Keratinocyte (primary cell): ENCODE results near the gene AFG1L. TPM values are rescaled to one million over a fixed set of nuclear protein-coding genes. Genes with fewer than 3 reads are reported as not detected.
"Not testable (repeated sequence)": the region's sequence is repeated elsewhere in the genome, so short reads cannot be mapped to it uniquely, and the experiment has no call there.

Source experiments
- DNase-seq: peaks from one replicate; pipeline ENCODE4 v3.0.0-alpha.2; 2011; ENCODE audit warnings: low read depth, missing footprints, low spot score
- FAIRE-seq: peaks from 2 replicates; lab custom pipeline; 2011; peaks lifted over from hg19 to GRCh38; lab: Jason Lieb, UNC
- H2AFZ ChIP-seq: 2 replicates; pipeline ENCODE4 v1.6.0; 2012; ENCODE audit warnings: low read length, control low read depth, inconsistent platforms; ENCODE audit not compliant: control insufficient read depth
- H3K27ac ChIP-seq: 2 replicates; pipeline ENCODE4 v1.5.1; 2011; ENCODE audit warnings: low read length; ENCODE audit not compliant: control insufficient read depth, insufficient read depth
- H3K27me3 ChIP-seq: 3 replicates; pipeline ENCODE4 v1.6.0; 2011; ENCODE audit warnings: low read length; ENCODE audit not compliant: control insufficient read depth, insufficient read depth; ENCODE audit errors: extremely low read depth
- H3K36me3 ChIP-seq, 2 experiments: 2 replicates in 1 of 2; 3 replicates in 1 of 2; pipeline ENCODE4 v1.5.1; 2011; ENCODE audit warnings: low read length in 2 of 2, mild to moderate bottlenecking in 1 of 2; ENCODE audit not compliant: control insufficient read depth in 2 of 2, insufficient read depth in 2 of 2; ENCODE audit errors: extremely low read depth in 1 of 2
- H3K4me1 ChIP-seq: 3 replicates; pipeline ENCODE4 v1.5.1; 2011; ENCODE audit warnings: low read length; ENCODE audit not compliant: control insufficient read depth, insufficient read depth; ENCODE audit errors: extremely low read depth
- H3K4me2 ChIP-seq: 3 replicates; pipeline ENCODE4 v1.6.0; 2011; ENCODE audit warnings: low read depth, low read length; ENCODE audit not compliant: control insufficient read depth, insufficient read depth; ENCODE audit errors: extremely low read depth
- H3K4me3 ChIP-seq, 3 experiments: fragments of 200-600 bp in 1 of 3; sonication (generic) in 1 of 3; 2 replicates in 2 of 3; 3 replicates in 1 of 3; pipeline ENCODE4 v1.5.1; 2011 to 2016; ENCODE audit warnings: low read length in 3 of 3, mild to moderate bottlenecking in 3 of 3, control low read depth in 2 of 3, inconsistent platforms in 1 of 3, low read depth in 1 of 3, mixed read lengths in 1 of 3, mixed run types in 1 of 3, moderate library complexity in 1 of 3; ENCODE audit not compliant: control insufficient read depth in 2 of 3, insufficient read depth in 2 of 3; ENCODE audit errors: extremely low read depth in 1 of 3
- H3K79me2 ChIP-seq: 2 replicates; pipeline ENCODE4 v1.6.0; 2012; ENCODE audit warnings: low read length; ENCODE audit not compliant: control insufficient read depth, insufficient read depth
- H3K9ac ChIP-seq: 3 replicates; pipeline ENCODE4 v1.6.0; 2011; ENCODE audit warnings: low read length; ENCODE audit not compliant: control insufficient read depth, insufficient read depth; ENCODE audit errors: extremely low read depth
- H3K9me1 ChIP-seq: 3 replicates; pipeline ENCODE4 v1.6.0; 2011; ENCODE audit warnings: low read length; ENCODE audit not compliant: control insufficient read depth, insufficient read depth; ENCODE audit errors: extremely low read depth
- H3K9me3 ChIP-seq: 2 replicates; pipeline ENCODE4 v1.5.1; 2012; ENCODE audit warnings: low read depth, low read length; ENCODE audit not compliant: control insufficient read depth
- H4K20me1 ChIP-seq: 3 replicates; pipeline ENCODE4 v1.6.0; 2011; ENCODE audit warnings: low read length; ENCODE audit not compliant: control insufficient read depth, insufficient read depth; ENCODE audit errors: extremely low read depth
- CTCF ChIP-seq, 3 experiments: IDR thresholded peaks in 1 of 3; conservative IDR thresholded peaks in 1 of 3; optimal IDR thresholded peaks in 1 of 3; 2 replicates in 2 of 3; 3 replicates in 1 of 3; pipeline versions ENCODE3 to v1.5.1; 2011; ENCODE audit warnings: low read length in 3 of 3, mild to moderate bottlenecking in 3 of 3, moderate library complexity in 2 of 3, control low read depth in 1 of 3, inconsistent platforms in 1 of 3; ENCODE audit not compliant: insufficient read depth in 2 of 3; ENCODE audit errors: extremely low read depth in 1 of 3
- EZH2 ChIP-seq: IDR thresholded peaks from one replicate; pipeline ENCODE4 v1.6.1; 2012; ENCODE audit warnings: inconsistent platforms, mild to moderate bottlenecking, low read length, moderate library complexity
- dilution Hi-C: fragments of 300-500 bp; cut with MboI; formaldehyde crosslinking; loops from one replicate; pipeline ENCODE4 v1.7.0; 2020; ENCODE audit warnings: low sequenced_read_pairs; ENCODE audit not compliant: extremely low pct_ligation_motif_present
- polyA plus RNA-seq, 5 experiments: library from polyadenylated mRNA; depleted of rRNA in 3 of 5; stranded (reverse) in 3 of 5; stranded (forward) in 1 of 5; unstranded in 1 of 5; fragments of >200 nt; gene quantifications; 1 replicate in 1 of 5; 2 replicates in 3 of 5; 3 replicates in 1 of 5; pipeline versions ENCODE4 v1.2.1 to v1.2.3, GENCODE V29; 2011 to 2012; ENCODE audit warnings: missing spikeins in 2 of 5, low read depth in 1 of 5, low replicate concordance in 1 of 5

AFG1L gene
- polyA plus RNA-seq, 1 donor (not counting 4 experiments of a cell fraction or from before 2014, with no cell fraction given), result 3.1 TPM

GRCh38 chr6:108559884-108560462 is 265.1 kb downstream of the AFG1L start:
- no peak for DNase-seq
- Histone ChIP-seq H3K9me3 (no peaks in the 10 kb centered on the region), H3K4me2 (peak overlapping the region; percentile 96), H4K20me1 (peaks cover 3% of the 10 kb centered on the region), H3K4me1 (peaks cover 37% of the 10 kb centered on the region), H3K4me3 (peak overlapping the region; percentile 73 to 95 (median 91)), H3K36me3 (no peaks in the 10 kb centered on the region), H3K79me2 (peaks cover 21% of the 10 kb centered on the region), H2AFZ (peak overlapping the region; percentile 54), H3K9me1 (no peaks in the 10 kb centered on the region), H3K27ac (peak overlapping the region; percentile 89), H3K9ac (peak overlapping the region; percentile 92), H3K27me3 (no peaks in the 10 kb centered on the region)
- no peak for FAIRE-seq
- dilution Hi-C loops, result no loop called here
- no peak for TF ChIP-seq EZH2
- no peak for TF ChIP-seq CTCF (optimal IDR thresholded peaks at IDR 0.05 in 1 of 3, IDR thresholded peaks at IDR 0.05 in 1 of 3, conservative IDR thresholded peaks at IDR 0.05 in 1 of 3; ENCODE audit: extremely low read depth in 1 of 3, insufficient read depth in 2 of 3, low read length in 3 of 3)

GRCh38 chr6:108560463-108561308 is 265.8 kb downstream of the AFG1L start, which contains the start of gene FOXO3:
FOXO3 (plus strand) TSS chr6:108560917; CDS start chr6:108561209, 292 bp downstream.
- Histone ChIP-seq H3K36me3 (no peaks in the 10 kb centered on the region), H3K79me2 (peaks cover 25% of the 10 kb centered on the region), H3K4me1 (peaks cover 37% of the 10 kb centered on the region), H4K20me1 (peaks cover 3% of the 10 kb centered on the region), H3K9ac (peak within 1 kb of the TSS; percentile 92), H3K9me3 (no peaks in the 10 kb centered on the region), H3K9me1 (peaks cover 2% of the 10 kb centered on the region), H3K4me2 (peak within 1 kb of the TSS; percentile 96), H3K27me3 (no peaks in the 10 kb centered on the region), H3K4me3 (peak within 1 kb of the TSS; percentile 73 to 95 (median 92)), H3K27ac (peak within 1 kb of the TSS; percentile 89), H2AFZ (peak within 1 kb of the TSS; percentile 54)
- FAIRE-seq (no peak), DNase-seq (no peak)
- dilution Hi-C loops, result no loop called here
- TF ChIP-seq EZH2, result no peak
- TF ChIP-seq CTCF (optimal IDR thresholded peaks at IDR 0.05 in 1 of 3, IDR thresholded peaks at IDR 0.05 in 1 of 3, conservative IDR thresholded peaks at IDR 0.05 in 1 of 3; ENCODE audit: extremely low read depth in 1 of 3, insufficient read depth in 2 of 3, low read length in 3 of 3), result no peak

GRCh38 chr6:108561309-108561647 is 266.4 kb downstream of the AFG1L start:
- dilution Hi-C loops, H3K36me3 ChIP-seq, H3K27me3 ChIP-seq, H3K9me1 ChIP-seq, H3K9me3 ChIP-seq, DNase-seq, H2AFZ ChIP-seq, H3K4me2 ChIP-seq, H4K20me1 ChIP-seq, FAIRE-seq: not testable (repeated sequence)
- peak overlapping the region; percentile 73 to 95 (median 92) for H3K4me3 ChIP-seq
- peak overlapping the region; percentile 92 for H3K9ac ChIP-seq
- H3K79me2 ChIP-seq, result peaks cover 31% of the 10 kb centered on the region
- H3K27ac ChIP-seq, result peak overlapping the region; percentile 85
- H3K4me1 ChIP-seq, result peaks cover 37% of the 10 kb centered on the region
